Caco-2 (cell line): ENCODE measurements around the gene NTF3. TPM values are rescaled to one million over a fixed set of nuclear protein-coding genes. Genes with fewer than 3 reads are reported as not detected.

ENCODE experiments used
- BruUV-seq: library from RNA; stranded (reverse); fragments of 400-500 nt; replicated peaks from 2 replicates; lab custom pipeline; 2021; lab: Mats Ljungman, UMichigan
- CTCF ChIA-PET: fragments of 300-600 bp; sonication (Branson Sonifier 250); formaldehyde crosslinking; loops from one replicate; lab custom pipeline; 2022; ENCODE audit warnings: antibody characterized with exemption; lab: Charles Lee
- POLR2A ChIA-PET: fragments of 300-600 bp; sonication (Branson Sonifier 250); formaldehyde crosslinking; loops from one replicate; lab custom pipeline; 2022; ENCODE audit warnings: antibody characterized with exemption; lab: Charles Lee
- DNase-seq, 2 experiments: peaks; one replicate each; pipeline versions ENCODE4 v3.0.0 to v3.0.0-alpha.2; 2020 to 2022
- H3K27me3 ChIP-seq: replicated peaks from 2 replicates; pipeline ENCODE4 v1.6.0; 2011; ENCODE audit warnings: low read length; ENCODE audit not compliant: control insufficient read depth, insufficient read depth
- H3K36me3 ChIP-seq: 2 replicates; pipeline ENCODE4 v1.5.1; 2011; ENCODE audit warnings: low read length; ENCODE audit not compliant: control insufficient read depth, insufficient read depth
- H3K4me1 ChIP-seq: fragments of 250-450 bp; sonication (Bioruptor Pico); 2 replicates; pipeline ENCODE4 v1.5.1; 2020; ENCODE audit warnings: mild to moderate bottlenecking
- H3K4me3 ChIP-seq: 2 replicates; pipeline ENCODE4 v1.5.1; 2011; ENCODE audit warnings: low read depth, mild to moderate bottlenecking, control low read depth, low read length
- H3K9me3 ChIP-seq: fragments of 250-450 bp; sonication (Bioruptor Pico); 2 replicates; pipeline ENCODE4 v1.5.1; 2020; ENCODE audit warnings: mild to moderate bottlenecking, moderate library complexity
- H3K27ac Mint-ChIP-seq: one replicate; pipeline ENCODE4 v1.8.0; 2022; ENCODE audit warnings: mixed read lengths; ENCODE audit not compliant: unreplicated experiment
- H3K27me3 Mint-ChIP-seq: one replicate; pipeline ENCODE4 v1.8.0; 2022; ENCODE audit warnings: mixed read lengths; ENCODE audit not compliant: insufficient read depth, unreplicated experiment
- H3K36me3 Mint-ChIP-seq: one replicate; pipeline ENCODE4 v1.8.0; 2022; ENCODE audit warnings: mild to moderate bottlenecking, mixed read lengths; ENCODE audit not compliant: insufficient read depth, unreplicated experiment
- H3K4me1 Mint-ChIP-seq: one replicate; pipeline ENCODE4 v1.8.0; 2022; ENCODE audit warnings: low read depth, mixed read lengths; ENCODE audit not compliant: unreplicated experiment
- H3K4me3 Mint-ChIP-seq: one replicate; pipeline ENCODE4 v1.8.0; 2022; ENCODE audit warnings: mild to moderate bottlenecking, moderate library complexity, mixed read lengths; ENCODE audit not compliant: unreplicated experiment
- H3K9me3 Mint-ChIP-seq: one replicate; pipeline ENCODE4 v1.8.0; 2022; ENCODE audit warnings: mixed read lengths; ENCODE audit not compliant: unreplicated experiment
- CTCF ChIP-seq, 2 experiments: fragments of 200-600 bp in 1 of 2; IDR thresholded peaks; 1 replicate in 1 of 2; 2 replicates in 1 of 2; pipeline versions ENCODE4 v1.5.1 to v1.8.0; 2011 to 2022; ENCODE audit warnings: antibody characterized with exemption in 1 of 2, control low read depth in 1 of 2, inconsistent platforms in 1 of 2, low read depth in 1 of 2, low read length in 1 of 2, mild to moderate bottlenecking in 1 of 2, moderate library complexity in 1 of 2; ENCODE audit not compliant: insufficient read depth in 1 of 2, severe bottlenecking in 1 of 2, unreplicated experiment in 1 of 2
- intact Hi-C: fragments of 100-400 bp; cut with micrococcal nuclease; formaldehyde crosslinking; loops from one replicate; pipeline ENCODE4 v1.10.0; 2022; ENCODE audit not compliant: unreplicated experiment
- total RNA-seq: library from RNA; stranded (reverse); gene quantifications from 2 replicates; pipeline ENCODE4 v1.2.3, GENCODE V29; 2022

NTF3 gene
- total RNA-seq, 1 experiment from 2014 or later: 5.3 TPM

- H3K27me3 ChIP-seq: no peaks in the 10 kb centered on the region
- H3K27ac Mint-ChIP-seq: no peak overlapping the region
- no TSS peak for BruUV-seq
- 0 out of 2 replicates have a peak, but pooled peaks cover 3% of the 10 kb centered on the region for H3K36me3 ChIP-seq
- POLR2A ChIA-PET: no interaction called here
- H3K4me3 Mint-ChIP-seq: no peak overlapping the region
- CTCF ChIA-PET: no interaction called here
- DNase-seq: no peak
- intact Hi-C loops: no loop called here
- H3K4me1 ChIP-seq: no peaks in the 10 kb centered on the region
- H3K36me3 Mint-ChIP-seq: no peaks in the 10 kb centered on the region
- TF ChIP-seq CTCF (IDR thresholded peaks at IDR 0.05; ENCODE audit: insufficient read depth in 1 of 2, low read depth in 1 of 2, low read length in 1 of 2, severe bottlenecking in 1 of 2, unreplicated experiment in 1 of 2): no peak
- no peaks in the 10 kb centered on the region for H3K9me3 ChIP-seq
- H3K4me3 ChIP-seq: no peak overlapping the region
- no peaks in the 10 kb centered on the region for H3K9me3 Mint-ChIP-seq
- no peaks in the 10 kb centered on the region for H3K27me3 Mint-ChIP-seq
- no peaks in the 10 kb centered on the region for H3K4me1 Mint-ChIP-seq
Observed at GRCh38 chr12:5484426-5484825, 52.5 kb downstream of the NTF3 start.

- CTCF ChIA-PET: interaction anchor here (0.6 kb wide), 1 partner anchor 285 kb away, joined by 5 read pairs; no protein-coding TSS in a partner anchor
Observed at GRCh38 chr12:5485454-5485853, 53.5 kb downstream of the NTF3 start.

GRCh38 chr12:5487076-5487475 is 55.2 kb downstream of the NTF3 start:
- H3K4me3 Mint-ChIP-seq: no peak overlapping the region
- H3K27me3 ChIP-seq: no peaks in the 10 kb centered on the region
- intact Hi-C loops: no loop called here
- CTCF ChIA-PET: no interaction called here
- H3K9me3 ChIP-seq: no peaks in the 10 kb centered on the region
- H3K27me3 Mint-ChIP-seq: no peaks in the 10 kb centered on the region
- no peaks in the 10 kb centered on the region for H3K4me1 Mint-ChIP-seq
- no peak overlapping the region for H3K4me3 ChIP-seq
- no peaks in the 10 kb centered on the region for H3K4me1 ChIP-seq
- H3K36me3 Mint-ChIP-seq: peaks cover 5% of the 10 kb centered on the region
- no peaks in the 10 kb centered on the region for H3K9me3 Mint-ChIP-seq
- DNase-seq: no peak
- TF ChIP-seq CTCF (IDR thresholded peaks at IDR 0.05; ENCODE audit: insufficient read depth in 1 of 2, low read depth in 1 of 2, low read length in 1 of 2, severe bottlenecking in 1 of 2, unreplicated experiment in 1 of 2): no peak
- no TSS peak for BruUV-seq
- no peak overlapping the region for H3K27ac Mint-ChIP-seq
- 0 out of 2 replicates have a peak, but pooled peaks cover 2% of the 10 kb centered on the region for H3K36me3 ChIP-seq
- POLR2A ChIA-PET: interaction anchor here (0.6 kb wide), 1 partner anchor 12 kb away, joined by 12 read pairs; no protein-coding TSS in a partner anchor

More at GRCh38 chr12:5485454-5485853, 53.5 kb downstream of the NTF3 start:
- no peak overlapping the region for H3K4me3 ChIP-seq
- H3K27me3 ChIP-seq: no peaks in the 10 kb centered on the region
- no peaks in the 10 kb centered on the region for H3K4me1 ChIP-seq
- H3K36me3 Mint-ChIP-seq: no peaks in the 10 kb centered on the region
- H3K27me3 Mint-ChIP-seq: no peaks in the 10 kb centered on the region
- no peak overlapping the region for H3K4me3 Mint-ChIP-seq
- intact Hi-C loops: no loop called here
- no TSS peak for BruUV-seq
- POLR2A ChIA-PET: interaction anchor here (0.5 kb wide), 1 partner anchor 825 kb away, joined by 10 read pairs; the partner anchor contains the start of gene PLEKHG6
- TF ChIP-seq CTCF (IDR thresholded peaks at IDR 0.05; ENCODE audit: insufficient read depth in 1 of 2, low read depth in 1 of 2, low read length in 1 of 2, severe bottlenecking in 1 of 2, unreplicated experiment in 1 of 2): no peak
- no peak for DNase-seq
- H3K9me3 ChIP-seq: no peaks in the 10 kb centered on the region
- H3K9me3 Mint-ChIP-seq: no peaks in the 10 kb centered on the region
- no peaks in the 10 kb centered on the region for H3K4me1 Mint-ChIP-seq
- H3K36me3 ChIP-seq: 0 out of 2 replicates have a peak, but pooled peaks cover 3% of the 10 kb centered on the region
- no peak overlapping the region for H3K27ac Mint-ChIP-seq
